GM20000 (cell line): ENCODE results near the gene CBLC.

Source experiments
- DNase-seq: peaks from one replicate; pipeline ENCODE4 v3.0.0; 2012; ENCODE audit warnings: low spot score
- TF ChIP-seq, protein P1 (sequence below): IDR thresholded peaks from 2 replicates; pipeline ENCODE4 v1.5.1; 2012; ENCODE audit warnings: mild to moderate bottlenecking, control low read depth; ENCODE audit errors: extremely low read depth, missing control alignments

CBLC gene

GRCh38 chr19:44818466-44819031 is 40.9 kb downstream of the CBLC start:
- no peak for DNase-seq
- TF ChIP-seq, protein P1, sequence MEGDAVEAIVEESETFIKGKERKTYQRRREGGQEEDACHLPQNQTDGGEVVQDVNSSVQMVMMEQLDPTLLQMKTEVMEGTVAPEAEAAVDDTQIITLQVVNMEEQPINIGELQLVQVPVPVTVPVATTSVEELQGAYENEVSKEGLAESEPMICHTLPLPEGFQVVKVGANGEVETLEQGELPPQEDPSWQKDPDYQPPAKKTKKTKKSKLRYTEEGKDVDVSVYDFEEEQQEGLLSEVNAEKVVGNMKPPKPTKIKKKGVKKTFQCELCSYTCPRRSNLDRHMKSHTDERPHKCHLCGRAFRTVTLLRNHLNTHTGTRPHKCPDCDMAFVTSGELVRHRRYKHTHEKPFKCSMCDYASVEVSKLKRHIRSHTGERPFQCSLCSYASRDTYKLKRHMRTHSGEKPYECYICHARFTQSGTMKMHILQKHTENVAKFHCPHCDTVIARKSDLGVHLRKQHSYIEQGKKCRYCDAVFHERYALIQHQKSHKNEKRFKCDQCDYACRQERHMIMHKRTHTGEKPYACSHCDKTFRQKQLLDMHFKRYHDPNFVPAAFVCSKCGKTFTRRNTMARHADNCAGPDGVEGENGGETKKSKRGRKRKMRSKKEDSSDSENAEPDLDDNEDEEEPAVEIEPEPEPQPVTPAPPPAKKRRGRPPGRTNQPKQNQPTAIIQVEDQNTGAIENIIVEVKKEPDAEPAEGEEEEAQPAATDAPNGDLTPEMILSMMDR = no peak

DNA sequence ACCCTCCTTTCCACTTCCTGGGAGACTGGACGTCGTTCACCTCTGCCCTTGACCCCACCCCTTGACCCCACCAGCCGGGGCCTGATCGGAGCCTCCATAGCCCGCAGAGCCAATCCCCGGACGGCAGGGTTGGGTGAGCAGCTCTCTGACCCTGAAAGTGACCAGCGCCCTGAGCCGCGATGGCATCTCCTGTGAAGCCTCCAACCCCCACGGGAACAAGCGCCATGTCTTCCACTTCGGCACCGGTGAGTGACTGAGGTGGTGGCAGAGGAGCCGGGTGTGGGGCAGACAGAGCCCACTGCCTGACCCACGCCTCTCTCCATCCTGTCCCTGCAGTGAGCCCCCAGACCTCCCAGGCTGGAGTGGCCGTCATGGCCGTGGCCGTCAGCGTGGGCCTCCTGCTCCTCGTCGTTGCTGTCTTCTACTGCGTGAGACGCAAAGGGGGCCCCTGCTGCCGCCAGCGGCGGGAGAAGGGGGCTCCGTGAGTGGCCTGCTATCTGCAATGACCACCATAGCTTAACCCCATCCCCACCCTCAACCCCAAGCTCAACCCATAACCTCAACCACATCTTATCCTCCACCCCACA is 41.6 kb downstream of the CBLC start:
- TF ChIP-seq, protein P1 = no peak

DNA sequence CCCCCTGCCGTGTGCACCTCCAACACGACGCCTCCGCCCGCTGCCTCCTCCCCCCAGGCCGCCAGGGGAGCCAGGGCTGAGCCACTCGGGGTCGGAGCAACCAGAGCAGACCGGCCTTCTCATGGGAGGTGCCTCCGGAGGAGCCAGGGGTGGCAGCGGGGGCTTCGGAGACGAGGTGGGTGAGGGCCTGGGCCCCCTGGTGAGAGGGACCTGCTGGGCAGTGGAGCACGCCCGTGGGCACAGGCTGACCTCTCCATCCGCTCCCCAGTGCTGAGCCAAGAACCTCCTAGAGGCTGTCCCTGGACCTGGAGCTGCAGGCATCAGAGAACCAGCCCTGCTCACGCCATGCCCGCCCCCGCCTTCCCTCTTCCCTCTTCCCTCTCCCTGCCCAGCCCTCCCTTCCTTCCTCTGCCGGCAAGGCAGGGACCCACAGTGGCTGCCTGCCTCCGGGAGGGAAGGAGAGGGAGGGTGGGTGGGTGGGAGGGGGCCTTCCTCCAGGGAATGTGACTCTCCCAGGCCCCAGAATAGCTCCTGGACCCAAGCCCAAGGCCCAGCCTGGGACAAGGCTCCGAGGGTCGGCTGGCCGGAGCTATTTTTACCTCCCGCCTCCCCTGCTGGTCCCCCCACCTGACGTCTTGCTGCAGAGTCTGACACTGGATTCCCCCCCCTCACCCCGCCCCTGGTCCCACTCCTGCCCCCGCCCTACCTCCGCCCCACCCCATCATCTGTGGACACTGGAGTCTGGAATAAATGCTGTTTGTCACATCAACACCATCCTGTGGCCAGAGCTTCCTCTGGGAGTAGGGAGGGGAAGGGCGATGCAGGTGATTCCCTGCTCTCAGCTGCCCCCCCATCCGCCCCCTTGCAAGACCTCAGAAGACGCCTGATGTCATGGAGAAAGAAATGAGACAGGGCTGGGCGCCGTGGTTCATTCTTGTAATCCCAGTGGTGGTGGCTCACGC is 43.2 kb downstream of the CBLC start:
- DNase-seq = no peak
- TF ChIP-seq, protein P1 = no peak

More for the DNA sequence above, 41.6 kb downstream of the CBLC start:
- no peak for DNase-seq

DNA sequence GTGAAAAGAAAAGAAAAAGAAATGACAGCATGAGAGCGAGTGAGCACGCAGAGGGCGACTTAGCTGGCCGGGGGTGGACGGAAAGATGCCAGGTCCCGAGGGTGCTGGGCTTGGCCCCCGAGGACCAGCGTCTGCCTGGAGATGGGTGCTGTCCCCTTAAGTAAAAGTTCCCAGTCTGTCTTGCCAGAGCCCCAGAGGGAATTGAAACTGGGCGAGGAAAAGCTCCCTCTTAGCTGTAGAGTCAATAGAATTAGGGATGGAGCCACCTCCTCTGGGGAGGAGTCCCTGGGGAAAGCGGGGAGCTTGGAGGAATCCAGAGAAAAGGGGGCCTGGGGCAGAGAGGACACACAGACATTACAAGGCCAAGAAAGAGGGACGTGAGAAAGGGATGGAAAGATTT is 44.5 kb downstream of the CBLC start:
- TF ChIP-seq, protein P1 = no peak
- DNase-seq = no peak

- no peak for DNase-seq
- TF ChIP-seq, protein P1 = no peak
Observed at GRCh38 chr19:44822670-44823372, 45.1 kb downstream of the CBLC start.

GRCh38 chr19:44823373-44823698 is 45.6 kb downstream of the CBLC start:
- TF ChIP-seq, protein P1 = no peak
- DNase-seq = no peak
